ENCODE results near the gene TTYH2.

DNA sequence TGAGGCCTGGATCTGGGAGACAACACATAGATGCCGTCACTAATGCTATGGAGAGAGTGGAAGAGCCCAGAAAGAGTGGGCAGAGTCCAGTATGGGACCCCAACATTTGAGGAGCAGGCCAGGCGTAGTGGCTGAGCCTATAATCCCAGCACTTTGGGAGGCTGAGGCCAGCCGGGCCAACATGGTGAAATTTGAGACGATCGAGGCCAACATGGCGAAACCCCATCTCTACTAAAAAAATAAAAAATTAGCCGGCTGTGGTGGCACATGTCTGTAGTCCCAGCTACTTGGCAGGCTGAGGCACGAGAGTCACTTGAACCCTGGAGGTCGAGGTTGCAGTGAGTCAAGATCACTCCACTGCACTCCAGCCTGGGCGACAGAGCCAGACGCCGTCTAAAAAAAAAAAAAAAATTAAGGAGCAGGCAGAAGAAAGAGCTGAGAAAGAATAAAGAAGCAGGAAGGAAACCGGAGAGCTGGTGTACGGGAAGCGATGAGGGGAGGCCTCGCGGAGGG lies 54.7 kb downstream of the TTYH2 start:
- TF ChIP-seq EZH2phosphoT487 (IDR thresholded peaks at IDR 0.05; ENCODE audit: insufficient read depth, low read depth) (no peak), EZH2 (IDR thresholded peaks at IDR 0.05; ENCODE audit: insufficient read depth, poor library complexity, severe bottlenecking) (no peak)
